Panc1 (cell line): ENCODE results near the gene UBL4B. TPM values are rescaled to one million over a fixed set of nuclear protein-coding genes. Genes with fewer than 3 reads are reported as not detected.
A peak's percentile ranks its signal among the peaks of the same experiment; 100 is the strongest.

Experiments used
- ATAC-seq: fragments of 200-7000 bp; cut with Tn5 transposase; 2 replicates; pipeline ENCODE4 v1.9.1; 2020; ENCODE audit warnings: mild to moderate bottlenecking, moderate library complexity
- BruUV-seq: library from RNA; stranded (reverse); fragments of 400-500 nt; replicated peaks from 2 replicates; lab custom pipeline; 2021; lab: Mats Ljungman, UMichigan
- CTCF ChIA-PET: fragments of 300-600 bp; sonication (Branson Sonifier 250); formaldehyde crosslinking; loops from one replicate; lab custom pipeline; 2022; ENCODE audit warnings: antibody characterized with exemption; lab: Charles Lee
- POLR2A ChIA-PET: fragments of 300-600 bp; sonication (Branson Sonifier 250); formaldehyde crosslinking; loops from one replicate; lab custom pipeline; 2022; ENCODE audit warnings: antibody characterized with exemption; lab: Charles Lee
- DNase-seq: peaks from one replicate; pipeline ENCODE4 v3.0.0-alpha.2; 2010; ENCODE audit warnings: low read depth, low spot score
- H3K27ac ChIP-seq: 2 replicates; pipeline ENCODE4 v1.5.1; 2011; ENCODE audit warnings: mild to moderate bottlenecking, low read length, inconsistent platforms
- H3K27me3 ChIP-seq: fragments of 200-500 bp; sonication (Bioruptor generic); 2 replicates; pipeline ENCODE4 v1.6.0; 2014; ENCODE audit warnings: low read length, inconsistent platforms; ENCODE audit not compliant: control insufficient read depth, insufficient read depth
- H3K36me3 ChIP-seq: fragments of 200-500 bp; sonication (Bioruptor generic); 2 replicates; pipeline ENCODE4 v1.5.1; 2014; ENCODE audit warnings: inconsistent platforms, mild to moderate bottlenecking, low read length, moderate library complexity; ENCODE audit not compliant: control insufficient read depth, insufficient read depth
- H3K4me1 ChIP-seq: 2 replicates; pipeline ENCODE4 v1.5.1; 2011; ENCODE audit warnings: inconsistent platforms, mild to moderate bottlenecking, low read length, moderate library complexity; ENCODE audit not compliant: control insufficient read depth, insufficient read depth
- H3K4me3 ChIP-seq, 2 experiments: 2 replicates each; pipeline ENCODE4 v1.5.1; 2011 to 2012; ENCODE audit warnings: low read depth in 2 of 2, low read length in 2 of 2, mild to moderate bottlenecking in 2 of 2, inconsistent platforms in 1 of 2, moderate library complexity in 1 of 2
- H3K9me3 ChIP-seq: fragments of 200-500 bp; sonication (Bioruptor generic); 2 replicates; pipeline ENCODE4 v1.5.1; 2014; ENCODE audit warnings: low read depth, mild to moderate bottlenecking, inconsistent platforms, low read length, moderate library complexity; ENCODE audit not compliant: control insufficient read depth, insufficient read depth
- POLR2AphosphoS5 ChIP-seq: IDR thresholded peaks from 2 replicates; pipeline ENCODE4 v1.6.1; 2012; ENCODE audit warnings: mild to moderate bottlenecking, low read depth, low read length, moderate library complexity
- SIN3A ChIP-seq: IDR thresholded peaks from 2 replicates; pipeline ENCODE4 v1.6.1; 2012; ENCODE audit warnings: low read depth, mild to moderate bottlenecking, low read length, moderate library complexity, borderline replicate concordance; ENCODE audit not compliant: insufficient read depth
- TCF7L2 ChIP-seq: IDR thresholded peaks from 2 replicates; pipeline ENCODE4 v1.6.1; 2011; ENCODE audit warnings: mild to moderate bottlenecking, low read depth, low read length, inconsistent platforms
- in situ Hi-C: cut with HindIII; loops from 2 replicates; pipeline ENCODE4 v1.10.0; 2016; ENCODE audit warnings: low sequenced_read_pairs, low pct_unique_long_range_greater_than_20kb
- intact Hi-C: fragments of 100-400 bp; cut with micrococcal nuclease; formaldehyde crosslinking; loops from one replicate; pipeline ENCODE4 v1.10.0; 2022; ENCODE audit not compliant: unreplicated experiment
- total RNA-seq: library from RNA; stranded (reverse); gene quantifications from one replicate; pipeline ENCODE4 v1.2.1, GENCODE V29; 2021; ENCODE audit not compliant: unreplicated experiment
- TF ChIP-seq, protein P1 (sequence below): fragments of 450-650 bp; IDR thresholded peaks from 2 replicates; pipeline ENCODE4 v1.5.1; 2017; ENCODE audit warnings: mild to moderate bottlenecking
- TF ChIP-seq, protein P2 (sequence below), 2 experiments: IDR thresholded peaks; 2 replicates each; pipeline ENCODE4 v1.6.1; 2011 to 2012; ENCODE audit warnings: low read depth in 2 of 2, control low read depth in 1 of 2, low read length in 1 of 2, mild to moderate bottlenecking in 1 of 2, moderate library complexity in 1 of 2; ENCODE audit not compliant: insufficient read depth in 1 of 2

Gene UBL4B
- total RNA-seq, 1 experiment from 2014 or later, result not detected

DNA sequence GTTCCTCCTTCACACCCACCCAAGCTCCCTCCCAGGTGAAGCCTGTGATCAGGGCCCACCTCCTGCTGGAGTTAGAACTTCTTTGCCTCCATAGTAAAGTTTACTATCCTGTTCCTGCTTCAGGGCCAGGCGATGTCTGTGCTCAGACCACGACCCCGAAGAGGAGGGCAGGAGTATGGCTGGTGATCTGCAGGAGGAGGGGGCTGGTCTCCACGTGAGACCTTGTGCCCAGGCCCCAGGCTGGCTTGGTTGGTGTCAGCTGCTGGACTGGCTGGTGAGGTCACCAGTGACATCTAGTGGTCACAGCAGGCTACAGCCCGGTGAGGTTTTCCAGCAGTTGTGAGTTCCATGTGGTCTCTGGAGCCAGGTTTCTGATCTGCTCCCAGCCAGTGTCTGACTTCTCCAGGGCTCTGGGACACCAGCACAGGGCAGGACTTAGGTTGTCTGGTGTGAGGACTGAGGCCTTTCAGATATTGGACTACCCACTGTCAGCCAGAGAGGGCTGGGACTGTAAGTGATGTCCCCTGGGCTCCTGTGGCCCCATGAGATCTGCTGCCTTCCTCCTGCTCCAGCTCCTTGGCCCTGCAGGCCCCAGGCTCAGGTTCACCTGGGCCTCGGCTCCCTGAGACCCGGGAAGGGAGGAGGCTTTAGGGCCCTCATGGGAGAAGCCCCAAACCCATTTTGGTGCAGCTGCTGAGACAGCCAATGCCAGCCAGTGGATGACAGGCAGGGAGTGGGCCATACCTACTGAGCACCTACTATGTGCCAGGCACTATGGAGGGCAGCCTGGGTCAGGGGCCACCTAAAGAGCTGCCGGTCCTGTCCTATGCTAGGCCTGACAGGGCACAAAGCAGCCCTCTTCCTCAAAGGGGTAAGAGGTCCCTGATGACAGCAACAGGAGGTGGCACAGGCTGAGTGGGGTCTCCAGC is 6.0 kb upstream of the UBL4B start:
- Histone ChIP-seq H3K9me3 (no peaks in the 10 kb centered on the region), H3K27ac (no peak overlapping the region), H3K4me1 (no peaks in the 10 kb centered on the region), H3K36me3 (no peaks in the 10 kb centered on the region), H3K27me3 (no peaks in the 10 kb centered on the region; the same call in 1 of the 2 replicates), H3K4me3 (no peak overlapping the region)
- DNase-seq (peak; percentile 50), ATAC-seq (peak; percentile 93)
- ChIA-PET POLR2A (no interaction called here), CTCF (interaction anchor here (1.2 to 2.2 kb wide), 3 partner anchors 11 to 49 kb away, joined by 3 to 22 read pairs (median 3); no protein-coding TSS in a partner anchor)
- BruUV-seq, result no TSS peak
- in situ Hi-C loops, result no loop called here
- TF ChIP-seq TCF7L2, result no peak
- TF ChIP-seq, protein P1, sequence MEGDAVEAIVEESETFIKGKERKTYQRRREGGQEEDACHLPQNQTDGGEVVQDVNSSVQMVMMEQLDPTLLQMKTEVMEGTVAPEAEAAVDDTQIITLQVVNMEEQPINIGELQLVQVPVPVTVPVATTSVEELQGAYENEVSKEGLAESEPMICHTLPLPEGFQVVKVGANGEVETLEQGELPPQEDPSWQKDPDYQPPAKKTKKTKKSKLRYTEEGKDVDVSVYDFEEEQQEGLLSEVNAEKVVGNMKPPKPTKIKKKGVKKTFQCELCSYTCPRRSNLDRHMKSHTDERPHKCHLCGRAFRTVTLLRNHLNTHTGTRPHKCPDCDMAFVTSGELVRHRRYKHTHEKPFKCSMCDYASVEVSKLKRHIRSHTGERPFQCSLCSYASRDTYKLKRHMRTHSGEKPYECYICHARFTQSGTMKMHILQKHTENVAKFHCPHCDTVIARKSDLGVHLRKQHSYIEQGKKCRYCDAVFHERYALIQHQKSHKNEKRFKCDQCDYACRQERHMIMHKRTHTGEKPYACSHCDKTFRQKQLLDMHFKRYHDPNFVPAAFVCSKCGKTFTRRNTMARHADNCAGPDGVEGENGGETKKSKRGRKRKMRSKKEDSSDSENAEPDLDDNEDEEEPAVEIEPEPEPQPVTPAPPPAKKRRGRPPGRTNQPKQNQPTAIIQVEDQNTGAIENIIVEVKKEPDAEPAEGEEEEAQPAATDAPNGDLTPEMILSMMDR, result peak; percentile 91
- intact Hi-C loops, result no loop called here

DNA sequence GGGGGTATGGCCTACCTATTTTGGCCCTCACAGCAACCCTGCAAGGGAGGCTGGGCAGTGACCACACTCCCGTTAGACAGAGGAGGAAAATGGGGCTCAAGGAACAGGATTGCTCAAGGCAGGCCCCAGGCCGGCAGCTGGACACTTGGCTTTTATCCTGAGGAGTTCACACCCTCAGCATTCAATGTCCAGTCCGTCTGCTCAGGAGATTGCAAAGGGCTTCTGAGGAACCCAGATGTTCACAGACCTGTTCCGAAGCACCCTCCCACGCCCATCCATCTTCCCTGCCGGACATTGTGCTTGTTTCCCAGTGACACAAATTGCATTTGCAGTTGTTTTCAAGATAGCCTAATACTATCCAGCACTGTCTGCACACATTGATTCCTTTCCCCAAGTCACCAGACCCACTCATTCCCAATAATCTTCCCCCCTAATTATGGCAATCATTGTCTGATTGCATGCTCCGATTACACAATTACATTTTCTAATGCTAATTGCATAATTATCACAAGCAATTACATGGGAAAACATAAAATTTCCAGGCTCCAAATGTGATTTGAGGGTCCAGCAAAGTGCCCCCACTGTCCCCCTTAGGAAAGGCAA is 4.3 kb upstream of the UBL4B start:
- in situ Hi-C loops, result no loop called here
- Histone ChIP-seq H3K27ac (no peak overlapping the region), H3K27me3 (no peaks in the 10 kb centered on the region; the same call in 1 of the 2 replicates), H3K9me3 (no peaks in the 10 kb centered on the region), H3K4me3 (no peak overlapping the region), H3K36me3 (no peaks in the 10 kb centered on the region), H3K4me1 (no peaks in the 10 kb centered on the region)
- ChIA-PET POLR2A (no interaction called here), CTCF (no interaction called here)
- no peak for TF ChIP-seq POLR2AphosphoS5
- no peak for TF ChIP-seq SIN3A
- TF ChIP-seq TCF7L2, result no peak
- TF ChIP-seq, protein P2, sequence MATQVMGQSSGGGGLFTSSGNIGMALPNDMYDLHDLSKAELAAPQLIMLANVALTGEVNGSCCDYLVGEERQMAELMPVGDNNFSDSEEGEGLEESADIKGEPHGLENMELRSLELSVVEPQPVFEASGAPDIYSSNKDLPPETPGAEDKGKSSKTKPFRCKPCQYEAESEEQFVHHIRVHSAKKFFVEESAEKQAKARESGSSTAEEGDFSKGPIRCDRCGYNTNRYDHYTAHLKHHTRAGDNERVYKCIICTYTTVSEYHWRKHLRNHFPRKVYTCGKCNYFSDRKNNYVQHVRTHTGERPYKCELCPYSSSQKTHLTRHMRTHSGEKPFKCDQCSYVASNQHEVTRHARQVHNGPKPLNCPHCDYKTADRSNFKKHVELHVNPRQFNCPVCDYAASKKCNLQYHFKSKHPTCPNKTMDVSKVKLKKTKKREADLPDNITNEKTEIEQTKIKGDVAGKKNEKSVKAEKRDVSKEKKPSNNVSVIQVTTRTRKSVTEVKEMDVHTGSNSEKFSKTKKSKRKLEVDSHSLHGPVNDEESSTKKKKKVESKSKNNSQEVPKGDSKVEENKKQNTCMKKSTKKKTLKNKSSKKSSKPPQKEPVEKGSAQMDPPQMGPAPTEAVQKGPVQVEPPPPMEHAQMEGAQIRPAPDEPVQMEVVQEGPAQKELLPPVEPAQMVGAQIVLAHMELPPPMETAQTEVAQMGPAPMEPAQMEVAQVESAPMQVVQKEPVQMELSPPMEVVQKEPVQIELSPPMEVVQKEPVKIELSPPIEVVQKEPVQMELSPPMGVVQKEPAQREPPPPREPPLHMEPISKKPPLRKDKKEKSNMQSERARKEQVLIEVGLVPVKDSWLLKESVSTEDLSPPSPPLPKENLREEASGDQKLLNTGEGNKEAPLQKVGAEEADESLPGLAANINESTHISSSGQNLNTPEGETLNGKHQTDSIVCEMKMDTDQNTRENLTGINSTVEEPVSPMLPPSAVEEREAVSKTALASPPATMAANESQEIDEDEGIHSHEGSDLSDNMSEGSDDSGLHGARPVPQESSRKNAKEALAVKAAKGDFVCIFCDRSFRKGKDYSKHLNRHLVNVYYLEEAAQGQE (IDR thresholded peaks at IDR 0.05; ENCODE audit: insufficient read depth in 1 of 2, low read depth in 2 of 2, low read length in 1 of 2), result no peak
- TF ChIP-seq, protein P1, result no peak
- intact Hi-C loops, result no loop called here
- ATAC-seq (no peak), DNase-seq (no peak)
- no TSS peak for BruUV-seq
